SK-N-MC (cell line): ENCODE measurements around the gene PRIM2.
"Not testable (repeated sequence)": the region's sequence is repeated elsewhere in the genome, so short reads cannot be mapped to it uniquely, and the experiment has no call there.

ENCODE experiments used
- EZH2 ChIP-seq: fragments of 200-600 bp; sonication (generic); IDR thresholded peaks from one replicate; pipeline ENCODE4 v1.6.1; 2017; ENCODE audit warnings: antibody characterized with exemption
- POLR2AphosphoS5 ChIP-seq: IDR thresholded peaks from 2 replicates; pipeline ENCODE4 v1.6.1; 2012; ENCODE audit warnings: mild to moderate bottlenecking, low read depth, low read length, borderline replicate concordance

GRCh38 chr6:57671937-57672627 is 354.7 kb downstream of the PRIM2 start:
- not testable (repeated sequence) for TF ChIP-seq POLR2AphosphoS5, EZH2
